DOHH2 (cell line): ENCODE results near the gene ERAP2.

Experiments
- EZH2phosphoT487 ChIP-seq: fragments of 200-600 bp; sonication (generic); IDR thresholded peaks from 2 replicates; pipeline ENCODE4 v1.6.1; 2017; ENCODE audit warnings: borderline replicate concordance, mild to moderate bottlenecking, antibody characterized with exemption, low read length, moderate library complexity, mixed read lengths
- TF ChIP-seq, protein P1 (sequence below): fragments of 200-600 bp; sonication (generic); IDR thresholded peaks from one replicate; pipeline ENCODE4 v1.5.1; 2014; ENCODE audit warnings: antibody characterized with exemption, mild to moderate bottlenecking, low read depth, low read length; ENCODE audit not compliant: poor library complexity, severe bottlenecking

DNA sequence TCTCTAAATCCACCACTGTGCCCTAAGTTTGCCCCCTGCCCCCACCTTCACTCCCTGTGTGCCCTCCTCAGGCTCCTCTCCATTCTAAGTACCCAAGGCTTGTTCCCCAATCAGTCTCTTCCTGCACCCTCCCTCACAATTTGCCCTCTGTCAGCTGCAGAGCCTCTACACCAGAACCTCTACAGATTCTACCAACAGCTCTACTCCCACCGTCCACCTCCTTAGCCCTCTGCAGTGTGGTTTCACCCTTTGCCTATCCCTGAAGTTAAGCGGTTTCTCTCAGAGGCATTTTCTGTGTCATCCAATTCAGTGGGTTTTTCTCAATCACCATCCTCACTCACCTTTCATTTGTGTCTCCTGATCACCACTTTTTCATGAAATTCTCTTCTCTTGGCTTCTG lies 13.2 kb upstream of the ERAP2 start:
- TF ChIP-seq, protein P1, sequence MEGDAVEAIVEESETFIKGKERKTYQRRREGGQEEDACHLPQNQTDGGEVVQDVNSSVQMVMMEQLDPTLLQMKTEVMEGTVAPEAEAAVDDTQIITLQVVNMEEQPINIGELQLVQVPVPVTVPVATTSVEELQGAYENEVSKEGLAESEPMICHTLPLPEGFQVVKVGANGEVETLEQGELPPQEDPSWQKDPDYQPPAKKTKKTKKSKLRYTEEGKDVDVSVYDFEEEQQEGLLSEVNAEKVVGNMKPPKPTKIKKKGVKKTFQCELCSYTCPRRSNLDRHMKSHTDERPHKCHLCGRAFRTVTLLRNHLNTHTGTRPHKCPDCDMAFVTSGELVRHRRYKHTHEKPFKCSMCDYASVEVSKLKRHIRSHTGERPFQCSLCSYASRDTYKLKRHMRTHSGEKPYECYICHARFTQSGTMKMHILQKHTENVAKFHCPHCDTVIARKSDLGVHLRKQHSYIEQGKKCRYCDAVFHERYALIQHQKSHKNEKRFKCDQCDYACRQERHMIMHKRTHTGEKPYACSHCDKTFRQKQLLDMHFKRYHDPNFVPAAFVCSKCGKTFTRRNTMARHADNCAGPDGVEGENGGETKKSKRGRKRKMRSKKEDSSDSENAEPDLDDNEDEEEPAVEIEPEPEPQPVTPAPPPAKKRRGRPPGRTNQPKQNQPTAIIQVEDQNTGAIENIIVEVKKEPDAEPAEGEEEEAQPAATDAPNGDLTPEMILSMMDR, result no peak
- no peak for TF ChIP-seq EZH2phosphoT487
